Gastroesophageal sphincter (tissue), 3 donors: ENCODE data around the gene FRMPD1.

Experiments
- EP300 ChIP-seq: sonication (generic); formaldehyde crosslinking; IDR thresholded peaks from one replicate; pipeline ENCODE4 v1.6.1; 2017; ENCODE audit warnings: antibody characterized with exemption, mild to moderate bottlenecking
- POLR2A ChIP-seq, 2 donors: fragments of 450-650 bp; IDR thresholded peaks; one replicate each; pipeline ENCODE4 v1.6.1; 2017; ENCODE audit warnings: antibody characterized with exemption in 2 of 2, mild to moderate bottlenecking in 2 of 2, moderate library complexity in 1 of 2
- POLR2AphosphoS5 ChIP-seq: sonication (generic); formaldehyde crosslinking; IDR thresholded peaks from one replicate; pipeline ENCODE4 v1.6.1; 2017; ENCODE audit warnings: antibody characterized with exemption
- TF ChIP-seq, protein P1 (sequence below), 4 experiments: fragments of 200-600 bp in 2 of 4; fragments of 450-650 bp in 2 of 4; sonication (generic) in 1 of 4; IDR thresholded peaks; one replicate each; pipeline ENCODE4 v1.5.1; 2017 to 2019; ENCODE audit warnings: antibody characterized with exemption in 4 of 4, mild to moderate bottlenecking in 2 of 4, moderate library complexity in 2 of 4

DNA sequence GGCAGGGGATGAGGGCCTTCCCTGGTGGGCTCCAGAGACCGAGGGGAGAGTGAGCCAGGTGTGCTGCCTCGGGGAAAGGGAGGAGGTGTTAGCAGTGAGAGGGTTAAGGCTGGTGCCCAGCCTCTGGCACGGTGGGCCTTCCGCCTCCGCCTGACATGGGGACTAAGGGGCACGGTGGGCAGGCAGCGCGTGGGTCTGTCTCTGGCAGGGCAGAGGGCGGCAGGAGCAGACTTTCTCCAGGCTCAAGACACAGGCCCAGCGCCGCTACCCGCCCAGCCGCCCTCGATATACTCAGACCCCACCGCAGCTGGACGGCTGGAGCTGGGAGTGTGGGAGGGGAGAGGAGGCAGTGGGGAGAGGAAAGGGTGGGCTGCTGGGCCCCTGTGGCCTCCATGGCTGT, 14.9 kb upstream of the FRMPD1 start:
- no peak for TF ChIP-seq POLR2AphosphoS5
- no peak for TF ChIP-seq EP300
- TF ChIP-seq, protein P1, sequence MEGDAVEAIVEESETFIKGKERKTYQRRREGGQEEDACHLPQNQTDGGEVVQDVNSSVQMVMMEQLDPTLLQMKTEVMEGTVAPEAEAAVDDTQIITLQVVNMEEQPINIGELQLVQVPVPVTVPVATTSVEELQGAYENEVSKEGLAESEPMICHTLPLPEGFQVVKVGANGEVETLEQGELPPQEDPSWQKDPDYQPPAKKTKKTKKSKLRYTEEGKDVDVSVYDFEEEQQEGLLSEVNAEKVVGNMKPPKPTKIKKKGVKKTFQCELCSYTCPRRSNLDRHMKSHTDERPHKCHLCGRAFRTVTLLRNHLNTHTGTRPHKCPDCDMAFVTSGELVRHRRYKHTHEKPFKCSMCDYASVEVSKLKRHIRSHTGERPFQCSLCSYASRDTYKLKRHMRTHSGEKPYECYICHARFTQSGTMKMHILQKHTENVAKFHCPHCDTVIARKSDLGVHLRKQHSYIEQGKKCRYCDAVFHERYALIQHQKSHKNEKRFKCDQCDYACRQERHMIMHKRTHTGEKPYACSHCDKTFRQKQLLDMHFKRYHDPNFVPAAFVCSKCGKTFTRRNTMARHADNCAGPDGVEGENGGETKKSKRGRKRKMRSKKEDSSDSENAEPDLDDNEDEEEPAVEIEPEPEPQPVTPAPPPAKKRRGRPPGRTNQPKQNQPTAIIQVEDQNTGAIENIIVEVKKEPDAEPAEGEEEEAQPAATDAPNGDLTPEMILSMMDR (IDR thresholded peaks at IDR 0.05), result no peak
- TF ChIP-seq POLR2A (IDR thresholded peaks at IDR 0.05), result no peak
